Measurements from ENCODE around the gene NAP1L1. TPM values are rescaled to one million over a fixed set of nuclear protein-coding genes. Genes with fewer than 3 reads are reported as not detected.

NAP1L1 gene
- 523 to 753 TPM (median 627 TPM) in 5 replicates for total RNA-seq (2022; extraction: Qiagen RNA extraction; ENCODE audit: low read depth)

GRCh38 chr12:76083904-76084862 lies at the start of gene NAP1L1:
NAP1L1 (minus strand) TSS chr12:76084685; CDS start chr12:76074219, 10,466 bp downstream.

GRCh38 chr12:76031414-76032042 lies 53.0 kb downstream of the NAP1L1 start, which contains the start of gene PHLDA1:
PHLDA1 (minus strand) TSS chr12:76031776.

Other genes starting within 250 kb of the NAP1L1 start
- gene PHLDA1, start 52.9 kb downstream of the NAP1L1 start, total RNA-seq (2022; extraction: Qiagen RNA extraction; ENCODE audit: low read depth) = 20.4 to 49.3 TPM (median 41.4 TPM) in 5 replicates